ENCODE results near the gene ZBED6. TPM values are rescaled to one million over a fixed set of nuclear protein-coding genes. Genes with fewer than 3 reads are reported as not detected.
A peak's percentile ranks its signal among the peaks of the same experiment; 100 is the strongest.
"Not testable (repeated sequence)": the region's sequence is repeated elsewhere in the genome, so short reads cannot be mapped to it uniquely, and the experiment has no call there.

ZBED6 gene
- total RNA-seq, 1 donor from 2014 or later: 19.6 TPM

DNA sequence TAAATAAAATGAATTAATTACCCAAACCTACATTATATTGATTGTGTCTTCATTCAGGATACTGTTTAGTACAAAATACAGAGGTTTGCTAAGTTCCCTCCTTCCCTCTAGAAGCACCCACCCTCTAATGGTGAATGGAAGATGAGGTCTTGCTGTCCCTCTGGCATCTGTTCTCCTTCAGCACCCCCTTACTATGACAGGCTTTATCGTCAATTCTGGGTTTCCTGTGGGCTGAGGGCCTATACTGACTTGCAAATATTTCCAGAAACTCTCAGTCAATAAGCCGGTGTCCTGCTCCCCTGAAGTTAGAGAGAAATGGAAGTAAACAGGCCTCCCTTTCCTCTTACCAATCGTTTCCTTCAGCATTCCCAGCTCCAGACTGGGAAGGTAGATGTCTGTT lies 17.3 kb upstream of the ZBED6 start:
- DNase-seq (ENCODE audit: low read depth): no peak

DNA sequence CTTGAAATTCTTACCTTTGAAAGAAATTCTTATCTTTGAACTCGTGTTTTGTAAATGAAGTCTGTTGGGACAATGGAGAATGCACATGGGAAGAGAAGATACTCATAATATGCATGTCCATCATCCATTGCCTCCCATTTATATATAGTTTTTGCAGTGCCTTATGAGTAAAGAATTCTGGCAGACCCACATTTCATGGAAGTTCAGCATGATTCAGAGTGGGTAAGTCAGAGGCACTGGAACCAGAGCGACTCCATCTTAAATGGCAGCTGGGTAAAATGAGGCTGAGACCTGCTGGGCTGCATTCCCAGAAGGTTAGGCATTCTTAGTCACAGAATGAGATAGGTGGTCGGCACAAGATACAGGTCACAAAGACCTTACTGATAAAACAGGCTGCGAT lies 16.6 kb upstream of the ZBED6 start:
- DNase-seq (ENCODE audit: low read depth): no peak

DNA sequence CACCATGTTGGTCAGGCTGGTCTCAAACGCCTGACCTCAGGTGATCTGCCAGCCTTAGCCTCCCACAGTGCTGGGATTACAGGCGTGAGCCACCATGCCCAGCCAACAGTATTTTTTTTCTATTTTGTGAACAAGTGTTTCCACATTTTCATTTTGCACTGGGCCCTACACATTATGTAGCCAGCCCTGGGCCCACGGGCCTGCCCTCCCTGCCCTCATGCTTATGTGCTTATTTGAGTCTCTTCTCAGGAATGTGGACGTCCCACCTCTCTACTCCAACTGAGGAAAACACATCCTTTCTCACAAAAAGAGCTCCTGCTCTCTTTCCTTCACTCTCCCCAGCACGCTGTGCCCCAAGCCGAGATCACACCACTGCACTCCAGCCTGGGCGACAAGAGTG lies 13.5 kb upstream of the ZBED6 start:
- no peak for DNase-seq (ENCODE audit: low read depth)

DNA sequence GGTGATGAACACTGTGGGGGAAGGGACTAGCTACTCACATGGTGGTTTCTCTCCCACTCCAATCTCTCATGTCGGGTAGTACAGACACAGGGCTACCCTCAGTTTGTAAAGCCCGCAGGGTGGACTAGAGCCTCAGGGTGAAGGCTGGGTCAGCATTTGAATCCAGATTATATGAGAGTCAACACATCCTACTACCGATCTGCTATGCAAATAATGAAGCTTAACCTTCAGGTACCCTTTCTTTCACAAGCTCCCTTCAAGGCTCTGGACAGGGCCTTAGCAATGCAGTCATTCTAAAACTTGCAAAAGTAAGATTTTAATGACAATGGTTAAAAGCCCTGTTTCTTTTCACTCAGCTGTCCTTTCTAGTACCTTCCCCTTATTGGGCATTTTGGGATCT lies 5.5 kb upstream of the ZBED6 start:
- no peak for DNase-seq (ENCODE audit: low read depth)

DNA sequence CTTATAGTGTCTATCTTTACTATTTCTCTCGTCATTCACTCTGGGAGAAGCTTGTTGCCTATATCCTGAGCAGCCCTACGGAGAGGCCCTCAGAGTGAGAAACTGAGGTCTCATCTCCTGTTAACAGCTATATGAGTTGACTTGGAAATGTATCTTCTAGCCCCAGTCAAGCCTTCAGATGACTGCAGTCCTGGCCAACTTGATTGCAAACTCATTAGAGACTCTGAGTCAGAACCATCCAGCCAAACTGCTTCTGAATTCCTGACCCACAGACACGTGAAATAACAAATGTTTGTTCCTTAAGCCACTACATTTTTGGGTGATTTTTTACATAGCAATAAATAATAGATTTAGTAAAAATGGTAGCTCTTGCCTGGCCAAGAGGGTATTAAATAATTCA lies 3.9 kb upstream of the ZBED6 start:
- DNase-seq (ENCODE audit: low read depth): peak; percentile 13

DNA sequence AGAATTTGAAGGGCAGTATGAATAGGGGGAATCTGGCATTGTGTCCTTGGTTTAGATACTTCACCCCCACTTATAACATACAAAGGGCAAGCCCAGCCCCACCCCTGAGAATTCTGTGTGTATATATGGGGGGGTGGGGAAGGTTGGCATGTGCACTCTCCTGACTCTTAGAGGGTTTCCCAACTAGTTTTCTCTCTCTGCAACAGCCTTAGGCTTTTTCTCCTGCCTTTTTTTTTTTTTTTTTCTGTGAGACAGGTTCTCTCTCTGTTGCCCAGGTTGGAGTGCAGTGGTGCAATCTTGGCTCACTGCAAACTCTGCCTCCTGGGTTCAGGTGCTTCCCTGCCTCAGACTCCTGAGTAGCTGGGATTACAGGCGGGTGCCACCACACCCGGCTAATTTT lies 2.9 kb upstream of the ZBED6 start:
- DNase-seq (ENCODE audit: low read depth): no peak

DNA sequence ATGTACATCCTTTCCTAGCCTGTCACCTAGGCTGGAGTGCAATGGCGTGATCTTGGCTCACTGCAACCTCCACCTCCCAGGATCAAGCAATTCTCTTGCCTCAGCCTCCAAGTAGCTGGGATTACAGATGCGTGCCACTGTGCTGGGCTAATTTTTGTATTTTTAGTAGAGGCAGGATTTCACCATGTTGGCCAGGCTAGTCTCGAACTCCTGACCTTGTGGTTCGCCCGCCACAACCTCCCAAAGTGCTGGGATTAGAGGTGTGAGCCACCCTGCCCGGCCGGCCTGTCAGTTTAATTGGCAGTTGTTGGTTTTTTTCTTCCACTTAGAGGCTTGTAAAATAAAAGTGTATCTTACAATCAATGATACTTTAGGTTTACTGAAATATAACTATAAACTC lies 1.9 kb upstream of the ZBED6 start:
- DNase-seq (ENCODE audit: low read depth): not testable (repeated sequence)

DNA sequence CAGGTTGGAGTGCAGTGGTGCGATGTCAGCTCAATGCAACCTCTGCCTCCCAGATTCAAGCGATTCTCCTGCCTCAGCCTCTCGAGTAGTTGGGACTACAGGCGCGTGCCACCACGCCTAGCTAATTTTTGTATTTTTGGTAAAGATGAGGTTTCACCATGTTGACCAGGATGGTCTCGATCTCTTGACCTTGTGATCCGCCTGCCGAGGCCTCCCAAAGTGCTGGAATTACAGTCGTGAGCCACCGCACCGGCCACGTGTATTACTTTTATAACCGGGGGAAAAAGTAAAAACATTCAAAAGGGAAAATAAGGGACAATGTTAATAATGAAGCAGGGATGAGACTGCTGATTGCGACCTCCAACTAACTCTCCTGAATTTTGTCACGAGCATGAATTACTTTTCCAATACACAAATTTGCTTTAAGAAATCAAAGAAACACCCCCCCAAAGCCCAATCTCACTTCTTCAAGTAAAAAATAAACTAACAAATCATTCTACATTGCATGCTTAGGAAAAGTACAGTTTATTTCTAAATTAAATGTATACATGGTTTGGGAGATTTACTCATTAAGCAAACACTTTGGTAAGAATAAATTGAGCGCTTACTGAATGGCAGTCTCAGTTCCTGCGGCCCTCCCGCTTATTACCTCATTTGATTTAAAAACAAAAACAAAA lies 521 bp upstream of the ZBED6 start:
- DNase-seq (ENCODE audit: low read depth): no peak

DNA sequence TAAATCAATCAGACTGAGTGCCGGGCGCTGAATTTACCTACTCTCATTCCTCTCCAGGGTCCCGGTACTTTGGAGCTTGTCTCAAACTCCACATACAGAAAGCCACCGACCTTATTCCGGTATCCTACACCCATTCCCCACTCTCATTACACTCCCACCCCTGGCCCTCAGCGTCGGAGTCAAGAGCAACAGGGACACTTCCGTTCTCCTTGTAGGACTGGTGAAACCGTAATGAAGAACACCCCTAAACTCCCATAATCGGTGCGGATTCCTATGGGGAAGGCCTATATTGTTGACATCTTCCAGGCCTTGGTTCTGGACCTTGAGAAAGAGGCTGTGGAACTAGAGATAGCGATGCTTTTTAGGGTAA lies 798 bp downstream of the ZBED6 start:
- peak; percentile 51 for DNase-seq (ENCODE audit: low read depth)

DNA sequence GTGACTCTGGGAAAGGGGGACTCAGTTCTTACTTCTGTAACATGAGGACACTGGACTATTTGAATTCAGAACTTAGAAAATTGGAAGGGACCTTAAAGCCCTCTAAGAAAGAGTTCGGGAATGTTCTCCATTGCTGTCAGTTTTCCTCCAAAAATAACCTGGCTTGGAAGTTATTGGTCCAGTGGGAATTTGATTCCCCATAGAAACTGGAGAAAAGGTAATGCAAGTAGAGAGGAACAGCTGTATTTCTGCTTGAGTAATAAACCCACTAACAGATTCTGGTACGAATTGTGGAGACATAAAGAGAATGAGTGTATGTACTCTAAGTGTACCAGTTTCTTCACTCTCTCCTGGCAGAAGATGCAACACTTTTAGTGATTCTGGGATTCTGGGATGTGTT lies 1.8 kb downstream of the ZBED6 start:
- peak; percentile 12 for DNase-seq (ENCODE audit: low read depth)

DNA sequence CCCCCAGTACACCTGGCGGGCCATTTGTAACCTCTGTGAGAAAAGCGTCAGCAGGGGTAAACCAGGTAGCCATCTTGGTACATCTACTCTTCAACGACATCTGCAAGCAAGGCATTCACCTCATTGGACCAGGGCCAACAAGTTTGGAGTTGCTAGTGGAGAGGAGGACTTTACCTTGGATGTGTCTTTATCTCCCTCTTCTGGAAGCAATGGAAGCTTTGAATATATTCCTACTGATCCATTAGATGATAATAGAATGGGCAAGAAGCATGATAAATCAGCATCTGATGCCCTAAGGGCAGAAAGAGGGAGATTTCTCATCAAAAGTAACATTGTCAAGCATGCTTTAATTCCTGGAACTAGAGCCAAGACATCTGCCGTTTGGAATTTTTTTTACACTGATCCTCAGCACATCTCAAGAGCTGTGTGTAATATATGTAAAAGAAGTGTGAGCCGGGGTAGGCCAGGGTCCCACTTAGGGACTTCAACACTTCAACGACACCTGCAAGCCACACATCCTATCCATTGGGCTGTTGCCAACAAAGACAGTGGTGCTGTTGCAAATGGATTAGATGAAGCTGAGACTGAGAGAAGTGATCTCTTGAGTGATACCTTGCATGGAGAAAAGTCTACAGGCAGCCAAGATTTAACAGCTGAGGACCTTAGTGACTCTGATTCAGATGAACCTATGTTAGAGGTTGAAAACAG lies 2.7 kb downstream of the ZBED6 start:
- DNase-seq (ENCODE audit: low read depth): peak; percentile 9

DNA sequence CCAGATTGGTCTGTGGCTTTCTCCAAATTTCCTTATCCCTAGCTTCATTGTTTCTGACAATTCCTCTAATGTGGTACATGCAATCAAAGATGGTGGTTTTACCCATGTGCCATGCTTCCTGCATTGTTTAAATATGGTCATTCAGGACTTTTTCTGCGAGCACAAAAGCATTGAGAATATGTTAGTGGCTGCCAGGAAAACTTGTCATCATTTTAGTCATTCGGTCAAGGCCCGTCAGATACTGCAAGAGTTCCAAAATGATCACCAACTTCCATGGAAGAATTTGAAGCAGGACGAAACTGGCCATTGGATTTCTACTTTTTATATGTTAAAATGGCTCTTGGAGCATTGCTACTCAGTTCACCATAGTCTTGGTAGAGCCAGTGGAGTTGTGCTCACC lies 3.7 kb downstream of the ZBED6 start:
- DNase-seq (ENCODE audit: low read depth): no peak

DNA sequence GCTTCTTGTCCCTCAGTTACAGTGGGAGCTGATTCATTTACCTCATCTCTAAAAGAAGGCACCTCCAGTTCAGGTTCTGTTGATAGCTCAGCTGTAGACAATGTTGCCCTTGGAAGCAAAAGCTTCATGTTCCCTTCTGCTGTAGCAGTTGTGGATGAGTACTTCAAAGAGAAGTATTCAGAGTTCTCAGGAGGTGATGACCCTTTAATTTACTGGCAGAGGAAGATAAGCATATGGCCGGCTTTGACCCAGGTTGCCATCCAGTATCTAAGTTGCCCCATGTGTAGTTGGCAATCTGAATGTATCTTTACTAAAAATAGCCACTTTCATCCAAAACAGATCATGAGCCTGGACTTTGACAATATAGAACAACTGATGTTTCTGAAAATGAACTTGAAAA lies 4.5 kb downstream of the ZBED6 start:
- no peak for DNase-seq (ENCODE audit: low read depth)

DNA sequence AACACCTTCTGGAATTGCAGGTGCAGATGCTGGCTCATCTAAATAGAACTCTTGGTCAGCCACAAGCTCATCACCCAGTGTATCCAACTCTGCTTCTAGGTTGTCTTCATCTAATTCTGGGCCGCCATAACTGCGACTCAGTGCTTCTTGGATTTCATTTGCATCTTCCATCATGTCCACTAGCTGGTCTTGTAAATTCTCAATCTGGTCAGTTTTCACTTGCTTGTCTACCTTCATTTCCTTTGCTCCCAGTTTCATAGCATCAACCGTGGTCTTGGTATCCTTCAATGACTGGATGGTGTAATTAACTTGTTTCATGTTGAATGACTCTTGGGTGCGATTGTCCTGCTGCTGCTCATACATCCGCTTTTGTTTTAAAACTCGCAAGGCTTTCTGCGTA lies 10.3 kb downstream of the ZBED6 start:
- no peak for DNase-seq (ENCODE audit: low read depth)

DNA sequence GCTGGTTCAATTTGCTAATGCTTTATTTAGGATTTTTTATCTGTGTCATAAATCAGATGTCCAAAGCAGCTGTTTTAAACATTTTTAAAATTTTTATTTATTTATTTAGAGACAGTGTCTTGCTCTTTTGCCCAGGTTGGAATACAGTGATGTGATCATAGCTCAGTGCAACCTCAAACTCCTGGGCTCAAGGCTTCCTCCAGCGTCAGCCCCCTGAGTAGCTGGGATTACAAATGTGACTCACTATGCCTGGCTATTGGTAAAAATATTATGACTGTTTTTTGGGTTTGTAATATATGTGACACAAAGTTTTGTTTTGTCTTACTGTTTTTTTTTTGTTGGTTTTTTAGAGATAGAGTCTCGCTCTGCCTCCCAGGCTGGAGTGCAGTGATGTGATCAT lies 11.8 kb downstream of the ZBED6 start:
- peak; percentile 87 for DNase-seq (ENCODE audit: low read depth)

DNA sequence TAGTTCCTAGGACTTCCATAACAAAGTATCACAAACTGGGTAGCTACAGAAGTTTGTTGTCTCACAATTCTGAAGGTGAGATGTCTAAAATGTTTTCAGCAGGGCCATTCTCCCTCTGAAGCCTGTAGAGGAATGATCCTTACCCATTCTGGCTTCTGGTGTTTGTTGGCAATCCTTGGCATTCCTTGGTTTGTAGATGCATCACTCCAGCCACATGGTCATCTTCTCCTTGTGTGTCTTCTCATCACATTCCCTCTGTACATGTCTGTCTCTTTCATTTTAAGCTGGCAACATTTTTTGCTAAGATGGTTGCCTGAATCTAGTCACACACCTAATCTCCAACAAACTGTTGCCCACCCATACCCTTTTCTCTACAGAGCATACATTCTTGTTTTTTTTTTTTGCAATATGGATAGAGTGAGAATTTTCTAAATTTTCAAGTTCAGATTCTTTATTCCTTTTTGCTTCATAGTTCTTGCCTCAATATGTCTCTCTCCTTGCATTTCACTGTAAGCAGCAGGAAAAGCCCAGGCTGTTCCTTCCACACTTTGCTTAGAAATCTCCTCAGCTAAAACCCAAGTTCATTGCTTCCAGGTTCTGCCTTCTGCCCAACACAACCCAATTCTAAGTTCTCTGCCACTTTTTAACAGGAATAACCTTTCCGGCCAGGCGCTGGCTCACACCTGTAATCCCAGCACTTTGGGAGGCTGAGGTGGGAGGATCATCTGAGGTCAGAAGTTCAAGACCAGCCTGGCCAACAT lies 18.3 kb downstream of the ZBED6 start:
- peak; percentile 22 for DNase-seq (ENCODE audit: low read depth)

DNA sequence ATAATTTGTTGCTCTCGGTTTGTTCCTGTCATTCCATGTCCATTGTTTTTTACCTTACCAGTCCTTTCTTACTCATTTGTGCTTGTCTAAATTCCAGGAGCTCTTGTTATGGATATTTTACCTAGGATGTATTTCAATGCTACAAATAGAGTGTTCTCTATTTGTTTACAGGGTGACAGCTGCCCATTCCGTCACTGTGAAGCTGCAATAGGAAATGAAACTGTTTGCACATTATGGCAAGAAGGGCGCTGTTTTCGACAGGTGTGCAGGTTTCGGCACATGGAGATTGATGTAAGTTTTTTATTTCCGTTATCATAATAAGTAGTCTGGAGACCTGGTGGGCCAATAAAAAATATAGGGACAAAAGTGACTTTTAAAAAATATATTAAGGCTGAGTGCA lies 23.0 kb downstream of the ZBED6 start:
- no peak for DNase-seq (ENCODE audit: low read depth)

DNA sequence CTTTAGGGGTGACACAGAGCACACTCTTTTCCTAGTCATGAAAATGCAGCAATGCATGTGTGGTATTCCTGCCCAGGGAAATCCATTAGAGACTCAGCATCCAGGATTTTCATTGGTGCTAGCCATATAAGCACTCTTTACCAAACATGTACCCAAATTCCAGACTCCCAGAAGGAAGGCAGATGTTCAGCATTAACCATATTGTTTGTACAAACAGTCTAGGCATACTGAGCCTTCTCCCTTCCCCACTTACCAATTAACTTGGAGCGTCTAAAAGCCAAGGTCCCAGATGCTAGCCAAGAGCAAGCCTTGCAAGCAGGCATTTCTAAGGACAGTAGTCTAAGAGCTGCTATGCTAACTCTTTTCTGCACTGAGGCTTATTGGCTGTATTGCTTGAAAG lies 27.9 kb downstream of the ZBED6 start:
- no peak for DNase-seq (ENCODE audit: low read depth)

DNA sequence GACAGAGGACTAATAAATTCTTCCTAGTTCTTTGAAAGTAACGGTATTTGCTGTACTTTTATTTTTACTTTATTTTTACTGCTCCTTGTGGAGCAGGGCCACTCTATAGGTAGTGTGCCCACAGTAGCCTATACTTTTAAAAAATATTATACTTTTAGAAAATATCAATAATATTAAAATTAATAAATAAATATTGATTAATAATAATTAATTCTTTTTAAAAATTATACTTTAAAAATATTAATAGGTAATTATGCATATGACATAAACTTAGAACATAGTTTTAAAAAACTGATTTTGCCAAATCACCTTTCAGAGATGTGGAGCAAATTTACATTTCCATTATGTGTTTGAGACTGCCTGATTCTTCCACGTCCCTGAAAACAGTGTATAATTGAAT lies 30.8 kb downstream of the ZBED6 start:
- DNase-seq (ENCODE audit: low read depth): no peak

DNA sequence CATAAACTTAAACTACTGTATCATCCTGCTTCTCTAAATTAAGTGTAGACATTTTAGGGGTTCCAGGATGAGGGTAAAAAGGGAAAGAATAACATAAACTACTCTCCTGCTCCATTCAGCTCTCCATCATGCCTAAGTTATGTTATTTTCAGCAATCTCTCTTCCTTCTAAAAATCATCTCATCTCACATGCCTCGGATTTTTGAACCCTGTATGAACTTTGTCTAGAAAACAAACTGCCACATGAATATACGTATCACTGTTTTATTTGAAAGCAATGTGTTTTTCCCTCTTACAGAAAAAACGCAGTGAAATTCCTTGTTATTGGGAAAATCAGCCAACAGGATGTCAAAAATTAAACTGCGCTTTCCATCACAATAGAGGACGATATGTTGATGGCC lies 32.6 kb downstream of the ZBED6 start:
- DNase-seq (ENCODE audit: low read depth): no peak

DNA sequence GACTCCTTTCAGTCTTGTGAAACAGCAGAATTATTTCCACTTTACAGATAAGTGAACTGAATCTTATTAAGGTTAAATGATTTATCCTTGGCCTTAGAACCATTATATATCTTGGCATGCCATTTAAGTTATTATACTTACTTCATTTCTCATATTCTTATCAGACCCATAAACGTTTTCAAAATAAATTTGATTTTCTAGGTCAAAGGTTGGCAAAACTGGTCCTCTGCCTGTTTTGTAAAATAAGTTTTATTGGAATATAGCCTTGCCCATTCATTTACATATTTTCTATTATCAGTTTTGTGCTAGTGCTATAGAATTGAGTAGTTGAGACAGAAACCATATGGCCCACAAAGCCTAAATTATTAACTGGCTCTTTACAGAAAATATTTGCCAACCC lies 33.1 kb downstream of the ZBED6 start:
- DNase-seq (ENCODE audit: low read depth): no peak

DNA sequence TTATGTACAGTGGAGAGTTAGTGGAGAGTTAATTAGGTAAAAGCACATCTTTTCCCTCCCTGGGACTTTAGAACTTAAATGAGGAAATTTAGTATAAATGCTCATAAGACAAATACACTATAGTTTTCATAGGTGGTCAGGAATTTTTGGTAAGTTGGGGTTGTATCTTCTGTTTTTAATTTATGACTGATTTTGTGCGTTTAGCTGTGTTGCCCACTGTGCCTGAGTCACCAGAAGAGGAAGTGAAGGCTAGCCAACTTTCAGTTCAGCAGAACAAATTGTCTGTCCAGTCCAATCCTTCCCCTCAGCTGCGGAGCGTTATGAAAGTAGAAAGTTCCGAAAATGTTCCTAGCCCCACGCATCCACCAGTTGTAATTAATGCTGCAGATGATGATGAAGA lies 33.8 kb downstream of the ZBED6 start:
- not testable (repeated sequence) for DNase-seq (ENCODE audit: low read depth)

DNA sequence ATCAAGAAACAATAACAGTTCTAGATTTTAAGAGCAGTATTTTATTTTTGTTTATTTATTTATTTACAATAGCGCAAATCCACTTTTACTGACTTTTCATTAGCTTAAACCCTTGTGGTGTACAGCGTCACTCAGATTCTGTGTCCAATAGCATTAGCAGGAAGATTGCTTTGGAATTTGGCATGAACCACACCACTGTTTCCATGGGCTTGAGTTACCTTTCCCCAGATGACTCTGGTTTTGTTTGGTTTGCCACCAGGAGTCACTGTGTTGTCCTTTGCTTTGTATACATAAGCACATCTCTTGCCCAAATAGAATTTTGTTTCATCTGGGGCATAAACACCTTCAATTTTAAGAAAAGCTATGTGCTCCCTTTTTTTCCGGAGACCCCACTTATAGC lies 40.1 kb downstream of the ZBED6 start:
- no peak for DNase-seq (ENCODE audit: low read depth)
